ENCODE measurements around the gene APOB. TPM values are rescaled to one million over a fixed set of nuclear protein-coding genes. Genes with fewer than 3 reads are reported as not detected.

APOB gene
- total RNA-seq, 1 donor from 2014 or later, result 0.13 TPM

DNA sequence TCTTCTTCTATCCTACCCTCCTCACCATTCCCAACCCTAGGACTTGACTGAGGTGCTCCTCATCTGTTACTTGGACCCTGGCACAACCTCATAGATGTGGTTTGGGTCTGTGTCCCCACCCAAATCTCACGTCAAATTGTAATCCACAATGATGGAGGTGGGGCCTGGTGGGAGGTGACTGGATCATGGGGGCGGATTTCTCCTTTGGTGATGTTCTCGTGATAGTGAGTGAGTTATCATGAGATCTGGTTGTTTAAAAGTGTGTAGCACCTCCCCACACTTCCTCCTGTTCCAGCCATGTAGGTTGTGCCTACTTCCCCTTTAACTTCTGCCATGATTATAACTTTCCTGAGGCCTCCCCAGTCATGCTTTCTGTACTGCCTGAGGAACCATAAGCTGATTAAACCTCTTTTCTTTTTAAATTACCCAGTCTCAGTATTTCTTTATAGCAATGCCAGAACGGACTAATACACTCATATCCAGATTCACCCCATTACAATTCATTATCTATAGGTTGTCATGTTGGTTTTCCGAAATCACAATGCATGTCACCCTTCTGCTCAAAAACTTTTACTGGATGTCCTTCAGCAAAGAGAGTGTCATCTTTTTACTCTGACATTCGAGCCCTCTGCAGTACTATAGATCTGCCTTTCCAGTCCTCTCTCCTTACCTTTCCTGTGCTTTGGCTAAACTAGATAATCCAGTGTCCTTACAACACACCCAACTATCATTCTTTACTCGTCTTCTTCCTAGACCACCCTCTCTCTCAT is 45.7 kb downstream of the APOB start:
- no peak overlapping the region for H3K27ac Mint-ChIP-seq
- TF ChIP-seq CTCF (IDR thresholded peaks at IDR 0.05; ENCODE audit: unreplicated experiment), result no peak
- H3K4me3 Mint-ChIP-seq, result no peak overlapping the region
- H3K4me1 Mint-ChIP-seq, result no peaks in the 10 kb centered on the region
- DNase-seq (ENCODE audit: low spot score in 2 of 2, unreplicated experiment in 2 of 2), result no peak
- no peaks in the 10 kb centered on the region for H3K36me3 Mint-ChIP-seq
- H3K27me3 Mint-ChIP-seq (ENCODE audit: low read depth), result peaks cover 1% of the 10 kb centered on the region
- no peaks in the 10 kb centered on the region for H3K9me3 Mint-ChIP-seq

DNA sequence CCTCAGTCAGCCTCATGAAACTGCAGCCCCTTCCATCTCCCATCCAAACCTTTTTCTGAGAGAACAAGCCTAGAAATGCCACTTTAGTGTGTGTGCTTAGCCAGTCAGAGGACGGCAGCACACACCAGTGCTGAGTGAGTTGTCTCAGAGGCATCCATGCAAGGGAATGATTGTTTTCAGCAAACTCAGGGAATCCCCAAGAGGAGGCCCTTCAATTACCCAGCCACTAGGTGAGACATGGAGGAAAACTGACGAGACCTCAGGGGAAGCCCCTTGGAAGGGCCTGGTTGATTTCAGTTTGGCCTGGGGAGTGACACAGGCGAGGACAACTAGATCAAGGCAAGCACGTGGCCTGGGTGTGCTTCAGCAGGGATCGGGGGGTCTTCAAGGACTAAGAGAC is 49.7 kb downstream of the APOB start:
- Mint-ChIP-seq H3K27ac (no peak overlapping the region), H3K9me3 (no peaks in the 10 kb centered on the region), H3K27me3 (ENCODE audit: low read depth) (no peaks in the 10 kb centered on the region), H3K36me3 (no peaks in the 10 kb centered on the region), H3K4me1 (peaks cover 23% of the 10 kb centered on the region), H3K4me3 (no peak overlapping the region)
- DNase-seq (ENCODE audit: low spot score in 2 of 2, unreplicated experiment in 2 of 2), result no peak
- no peak for TF ChIP-seq CTCF (IDR thresholded peaks at IDR 0.05; ENCODE audit: unreplicated experiment)

DNA sequence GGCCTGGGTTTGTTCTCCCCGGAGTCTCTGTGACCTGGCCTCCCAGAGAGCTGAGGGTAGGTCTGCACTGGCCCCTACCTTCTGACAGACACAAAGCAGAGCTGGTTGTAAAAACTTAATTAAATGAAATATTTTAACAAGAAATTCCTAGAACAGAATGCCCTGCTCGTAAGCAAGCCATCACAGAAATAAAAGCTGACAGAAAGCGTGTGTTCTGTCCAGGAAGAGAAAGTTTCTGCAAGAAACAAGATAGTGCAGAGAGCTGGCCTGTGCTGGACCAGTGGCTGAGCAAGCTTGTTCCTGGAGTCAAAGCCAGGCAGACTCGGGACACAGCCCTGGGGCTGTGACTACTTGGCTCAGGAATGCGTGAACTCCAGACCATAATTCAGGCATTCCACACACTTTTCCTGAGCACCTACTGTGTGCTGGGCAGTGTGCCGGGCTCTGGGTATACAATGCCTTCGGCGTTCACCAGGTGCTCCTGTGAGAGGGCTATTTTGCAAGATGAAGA is 51.6 kb downstream of the APOB start:
- Mint-ChIP-seq H3K27ac (peak overlapping the region; percentile 83), H3K4me1 (peaks cover 24% of the 10 kb centered on the region), H3K27me3 (ENCODE audit: low read depth) (no peaks in the 10 kb centered on the region), H3K4me3 (no peak overlapping the region), H3K36me3 (no peaks in the 10 kb centered on the region), H3K9me3 (no peaks in the 10 kb centered on the region)
- no peak for DNase-seq (ENCODE audit: low spot score in 2 of 2, unreplicated experiment in 2 of 2)
- no peak for TF ChIP-seq CTCF (IDR thresholded peaks at IDR 0.05; ENCODE audit: unreplicated experiment)

- no peak for DNase-seq (ENCODE audit: low spot score in 2 of 2, unreplicated experiment in 2 of 2)
- no peak overlapping the region for H3K4me3 Mint-ChIP-seq
- peak overlapping the region; percentile 10 for H3K27ac Mint-ChIP-seq
- no peaks in the 10 kb centered on the region for H3K36me3 Mint-ChIP-seq
- peaks cover 24% of the 10 kb centered on the region for H3K4me1 Mint-ChIP-seq
- H3K9me3 Mint-ChIP-seq, result no peaks in the 10 kb centered on the region
- no peaks in the 10 kb centered on the region for H3K27me3 Mint-ChIP-seq (ENCODE audit: low read depth)
- no peak for TF ChIP-seq CTCF (IDR thresholded peaks at IDR 0.05; ENCODE audit: unreplicated experiment)
Observed at GRCh38 chr2:20990442-20991430, 53.1 kb downstream of the APOB start.

GRCh38 chr2:20989404-20989803 is 54.5 kb downstream of the APOB start:
- Mint-ChIP-seq H3K36me3 (no peaks in the 10 kb centered on the region), H3K4me1 (peaks cover 32% of the 10 kb centered on the region), H3K4me3 (no peak overlapping the region), H3K9me3 (no peaks in the 10 kb centered on the region), H3K27ac (no peak overlapping the region), H3K27me3 (ENCODE audit: low read depth) (no peaks in the 10 kb centered on the region)
- no peak for DNase-seq (ENCODE audit: low spot score in 2 of 2, unreplicated experiment in 2 of 2)
- no peak for TF ChIP-seq CTCF (IDR thresholded peaks at IDR 0.05; ENCODE audit: unreplicated experiment)
